GM23338 (cell line): ENCODE results near the gene GRM5. TPM values are rescaled to one million over a fixed set of nuclear protein-coding genes. Genes with fewer than 3 reads are reported as not detected.

Experiments used
- ATAC-seq: fragments of 200-7000 bp; cut with Tn5 transposase; 3 replicates; pipeline ENCODE4 v1.9.1; 2020
- DNase-seq: peaks from one replicate; pipeline ENCODE4 v3.0.0-alpha.2; 2015; ENCODE audit warnings: low spot score
- H2AFZ ChIP-seq: fragments of 200-600 bp; sonication (generic); 2 replicates; pipeline ENCODE4 v1.8.0; 2016; ENCODE audit warnings: antibody characterized with exemption, mild to moderate bottlenecking, moderate library complexity
- H3F3A ChIP-seq: fragments of 200-600 bp; sonication (generic); replicated peaks from 2 replicates; pipeline ENCODE4 v1.8.0; 2017; ENCODE audit warnings: antibody characterized with exemption, mixed run types, low read depth
- H3K27ac ChIP-seq: fragments of 200-600 bp; sonication (generic); 2 replicates; pipeline ENCODE4 v1.6.1; 2016; ENCODE audit warnings: low read depth
- H3K27me3 ChIP-seq: fragments of 200-600 bp; sonication (generic); 2 replicates; pipeline ENCODE4 v1.8.0; 2016; ENCODE audit warnings: mild to moderate bottlenecking, mixed run types, moderate library complexity; ENCODE audit not compliant: insufficient read depth
- H3K36me3 ChIP-seq: fragments of 200-600 bp; sonication (generic); 2 replicates; pipeline ENCODE4 v1.8.0; 2016; ENCODE audit warnings: mild to moderate bottlenecking; ENCODE audit not compliant: insufficient read depth
- H3K4me1 ChIP-seq: fragments of 200-600 bp; sonication (generic); 2 replicates; pipeline ENCODE4 v1.8.0; 2016; ENCODE audit warnings: mild to moderate bottlenecking, moderate library complexity; ENCODE audit not compliant: insufficient read depth
- H3K4me2 ChIP-seq: fragments of 200-600 bp; sonication (generic); 2 replicates; pipeline ENCODE4 v1.7.1; 2017; ENCODE audit warnings: mixed run types
- H3K4me3 ChIP-seq: fragments of 200-600 bp; sonication (generic); 2 replicates; pipeline ENCODE4 v1.6.1; 2016; ENCODE audit warnings: mixed run types
- H3K79me2 ChIP-seq: fragments of 200-600 bp; sonication (generic); replicated peaks from 2 replicates; pipeline ENCODE4 v1.8.0; 2017; ENCODE audit warnings: mild to moderate bottlenecking; ENCODE audit not compliant: insufficient read depth
- H3K9me2 ChIP-seq: fragments of 200-600 bp; sonication (generic); 2 replicates; pipeline ENCODE4 v1.8.0; 2017; ENCODE audit not compliant: insufficient read depth
- H4K20me1 ChIP-seq: fragments of 200-600 bp; sonication (generic); replicated peaks from 2 replicates; pipeline ENCODE4 v1.8.0; 2017; ENCODE audit warnings: mild to moderate bottlenecking; ENCODE audit not compliant: insufficient read depth
- H3K27ac Mint-ChIP-seq: 2 replicates; pipeline ENCODE4 v1.8.0; 2020; ENCODE audit warnings: inconsistent platforms, mild to moderate bottlenecking, moderate library complexity, mixed read lengths
- H3K27me3 Mint-ChIP-seq: 3 replicates; pipeline ENCODE4 v1.8.0; 2022; ENCODE audit warnings: low read depth, mild to moderate bottlenecking, moderate library complexity, mixed read lengths, inconsistent platforms; ENCODE audit not compliant: insufficient read depth, poor library complexity
- H3K36me3 Mint-ChIP-seq: 3 replicates; pipeline ENCODE4 v1.8.0; 2021; ENCODE audit warnings: low read depth, mild to moderate bottlenecking, inconsistent platforms, moderate library complexity, mixed read lengths
- H3K4me1 Mint-ChIP-seq: 3 replicates; pipeline ENCODE4 v1.8.0; 2020; ENCODE audit warnings: mild to moderate bottlenecking, inconsistent platforms, mixed read lengths
- H3K4me3 Mint-ChIP-seq: 3 replicates; pipeline ENCODE4 v1.8.0; 2021; ENCODE audit warnings: moderate library complexity, mild to moderate bottlenecking, inconsistent platforms, mixed read lengths
- H3K9me3 Mint-ChIP-seq: 3 replicates; pipeline ENCODE4 v1.8.0; 2020; ENCODE audit warnings: moderate library complexity, mild to moderate bottlenecking, inconsistent platforms, mixed read lengths
- CREB1 ChIP-seq: fragments of 250-450 bp; sonication (Bioruptor Pico); IDR thresholded peaks from 2 replicates; pipeline ENCODE4 v1.5.0; 2020; ENCODE audit warnings: low read depth, mild to moderate bottlenecking, moderate library complexity
- EZH2 ChIP-seq: fragments of 200-600 bp; sonication (generic); IDR thresholded peaks from one replicate; pipeline ENCODE4 v1.8.0; 2017; ENCODE audit warnings: antibody characterized with exemption, mild to moderate bottlenecking, low read depth; ENCODE audit not compliant: unreplicated experiment
- EZH2phosphoT487 ChIP-seq: fragments of 200-600 bp; sonication (generic); IDR thresholded peaks from one replicate; pipeline ENCODE4 v1.8.1; 2018; ENCODE audit warnings: antibody characterized with exemption; ENCODE audit not compliant: unreplicated experiment
- JUNB ChIP-seq: IDR thresholded peaks from one replicate; pipeline ENCODE4 v1.6.1; 2016; ENCODE audit warnings: antibody characterized with exemption; ENCODE audit not compliant: unreplicated experiment
- NANOG ChIP-seq: IDR thresholded peaks from 2 replicates; pipeline ENCODE4 v1.6.1; 2016; ENCODE audit warnings: antibody characterized with exemption, borderline replicate concordance
- POLR2AphosphoS5 ChIP-seq: IDR thresholded peaks from 2 replicates; pipeline ENCODE4 v1.6.1; 2016; ENCODE audit warnings: antibody characterized with exemption, low read depth
- STAT1 ChIP-seq: IDR thresholded peaks from one replicate; pipeline ENCODE4 v1.6.1; 2016; ENCODE audit warnings: antibody characterized with exemption; ENCODE audit not compliant: unreplicated experiment
- ZNF114 ChIP-seq: fragments of 250-450 bp; sonication (Bioruptor Pico); IDR thresholded peaks from 2 replicates; pipeline ENCODE4 v1.5.0; 2020; ENCODE audit warnings: mild to moderate bottlenecking, moderate library complexity
- ZNF331 ChIP-seq: fragments of 250-450 bp; sonication (Bioruptor Pico); IDR thresholded peaks from 2 replicates; pipeline ENCODE4 v1.5.0; 2020; ENCODE audit warnings: low read depth, mild to moderate bottlenecking, moderate library complexity
- polyA plus RNA-seq: library from polyadenylated mRNA; unstranded; fragments of >200 nt; fragmentation: Nextera tagmentation; extraction: Ambion mirVana; gene quantifications from 2 replicates; pipeline ENCODE4 v1.2.1, GENCODE V29; 2016
- total RNA-seq: library from RNA; depleted of rRNA; stranded (reverse); fragments of >200 nt; shearing (Covaris generic); gene quantifications from 2 replicates; pipeline ENCODE4 v1.2.3, GENCODE V29; 2014
- TF ChIP-seq, protein P1 (sequence below): IDR thresholded peaks from one replicate; pipeline ENCODE4 v1.6.1; 2018; ENCODE audit warnings: antibody characterized with exemption; ENCODE audit not compliant: unreplicated experiment
- TF ChIP-seq, protein P2 (sequence below): fragments of 250-450 bp; sonication (Bioruptor Pico); IDR thresholded peaks from 2 replicates; pipeline ENCODE4 v1.5.0; 2020; ENCODE audit warnings: mild to moderate bottlenecking, moderate library complexity
- TF ChIP-seq, protein P3 (sequence below): IDR thresholded peaks from 2 replicates; pipeline ENCODE4 v1.6.1; 2016; ENCODE audit warnings: antibody characterized with exemption
- TF ChIP-seq, protein P4 (sequence below), 2 experiments: fragments of 200-600 bp in 1 of 2; sonication (generic) in 1 of 2; conservative IDR thresholded peaks; 2 replicates each; pipeline versions ENCODE4 v1.5.1 to v1.6.1; 2016 to 2017; ENCODE audit warnings: antibody characterized with exemption in 2 of 2, low read depth in 2 of 2, mild to moderate bottlenecking in 2 of 2, moderate library complexity in 1 of 2

GRM5 gene
- total and polyA plus RNA-seq, 2 experiments from 2014 or later: 0.23 to 0.45 TPM

DNA sequence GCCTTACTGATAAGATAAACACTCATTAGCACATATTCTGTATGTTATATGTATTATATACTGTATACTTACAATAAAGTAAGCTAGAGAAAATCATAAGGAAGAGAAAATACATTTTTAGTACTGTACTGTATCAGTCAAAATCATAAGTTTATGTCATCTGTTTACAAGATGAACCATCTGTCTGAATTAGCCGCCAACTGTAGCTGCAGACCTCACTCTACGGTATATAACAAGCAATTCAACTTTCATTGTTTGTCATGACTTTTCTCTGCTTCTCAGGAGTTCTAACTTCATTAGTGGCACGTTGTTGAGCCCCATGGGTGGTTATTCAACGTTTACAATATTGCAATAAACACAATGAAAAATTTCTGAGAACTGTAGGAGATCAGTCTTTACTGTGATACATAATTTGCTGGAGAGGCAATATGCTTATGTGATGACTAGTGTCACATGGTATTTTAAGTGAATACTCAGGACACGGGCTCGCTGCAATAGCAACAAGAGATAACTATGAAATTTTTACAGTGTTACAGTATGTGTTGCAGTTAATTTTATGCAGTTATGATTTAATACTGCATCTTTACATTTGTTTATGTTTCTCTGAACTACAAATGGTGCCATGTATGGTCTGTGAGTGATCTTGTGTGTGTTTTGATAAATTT, 596.1 kb downstream of the GRM5 start:
- H3K4me1 ChIP-seq: no peaks in the 10 kb centered on the region
- no peak for DNase-seq
- no peaks in the 10 kb centered on the region for H3F3A ChIP-seq
- no peaks in the 10 kb centered on the region for H3K27me3 ChIP-seq
- ATAC-seq: no peak
- no peaks in the 10 kb centered on the region for H3K9me2 ChIP-seq
- no peaks in the 10 kb centered on the region for H4K20me1 ChIP-seq
- no peak overlapping the region for H3K4me3 ChIP-seq
- no peak overlapping the region for H3K27ac Mint-ChIP-seq
- H3K79me2 ChIP-seq: no peaks in the 10 kb centered on the region
- H3K4me1 Mint-ChIP-seq: peaks cover 2% of the 10 kb centered on the region; the same call in 1 of the 3 replicates
- no peaks in the 10 kb centered on the region for H3K27me3 Mint-ChIP-seq
- no peaks in the 10 kb centered on the region for H3K36me3 ChIP-seq
- H3K4me3 Mint-ChIP-seq: no peak overlapping the region
- H2AFZ ChIP-seq: no peak overlapping the region
- H3K4me2 ChIP-seq: no peak overlapping the region
- no peak for TF ChIP-seq ZNF114 (CRISPR knock-in tag)
- no peak for TF ChIP-seq EZH2phosphoT487
- TF ChIP-seq, protein P1, sequence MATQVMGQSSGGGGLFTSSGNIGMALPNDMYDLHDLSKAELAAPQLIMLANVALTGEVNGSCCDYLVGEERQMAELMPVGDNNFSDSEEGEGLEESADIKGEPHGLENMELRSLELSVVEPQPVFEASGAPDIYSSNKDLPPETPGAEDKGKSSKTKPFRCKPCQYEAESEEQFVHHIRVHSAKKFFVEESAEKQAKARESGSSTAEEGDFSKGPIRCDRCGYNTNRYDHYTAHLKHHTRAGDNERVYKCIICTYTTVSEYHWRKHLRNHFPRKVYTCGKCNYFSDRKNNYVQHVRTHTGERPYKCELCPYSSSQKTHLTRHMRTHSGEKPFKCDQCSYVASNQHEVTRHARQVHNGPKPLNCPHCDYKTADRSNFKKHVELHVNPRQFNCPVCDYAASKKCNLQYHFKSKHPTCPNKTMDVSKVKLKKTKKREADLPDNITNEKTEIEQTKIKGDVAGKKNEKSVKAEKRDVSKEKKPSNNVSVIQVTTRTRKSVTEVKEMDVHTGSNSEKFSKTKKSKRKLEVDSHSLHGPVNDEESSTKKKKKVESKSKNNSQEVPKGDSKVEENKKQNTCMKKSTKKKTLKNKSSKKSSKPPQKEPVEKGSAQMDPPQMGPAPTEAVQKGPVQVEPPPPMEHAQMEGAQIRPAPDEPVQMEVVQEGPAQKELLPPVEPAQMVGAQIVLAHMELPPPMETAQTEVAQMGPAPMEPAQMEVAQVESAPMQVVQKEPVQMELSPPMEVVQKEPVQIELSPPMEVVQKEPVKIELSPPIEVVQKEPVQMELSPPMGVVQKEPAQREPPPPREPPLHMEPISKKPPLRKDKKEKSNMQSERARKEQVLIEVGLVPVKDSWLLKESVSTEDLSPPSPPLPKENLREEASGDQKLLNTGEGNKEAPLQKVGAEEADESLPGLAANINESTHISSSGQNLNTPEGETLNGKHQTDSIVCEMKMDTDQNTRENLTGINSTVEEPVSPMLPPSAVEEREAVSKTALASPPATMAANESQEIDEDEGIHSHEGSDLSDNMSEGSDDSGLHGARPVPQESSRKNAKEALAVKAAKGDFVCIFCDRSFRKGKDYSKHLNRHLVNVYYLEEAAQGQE: no peak
- TF ChIP-seq ZNF331 (CRISPR knock-in tag): no peak
- TF ChIP-seq, protein P2, sequence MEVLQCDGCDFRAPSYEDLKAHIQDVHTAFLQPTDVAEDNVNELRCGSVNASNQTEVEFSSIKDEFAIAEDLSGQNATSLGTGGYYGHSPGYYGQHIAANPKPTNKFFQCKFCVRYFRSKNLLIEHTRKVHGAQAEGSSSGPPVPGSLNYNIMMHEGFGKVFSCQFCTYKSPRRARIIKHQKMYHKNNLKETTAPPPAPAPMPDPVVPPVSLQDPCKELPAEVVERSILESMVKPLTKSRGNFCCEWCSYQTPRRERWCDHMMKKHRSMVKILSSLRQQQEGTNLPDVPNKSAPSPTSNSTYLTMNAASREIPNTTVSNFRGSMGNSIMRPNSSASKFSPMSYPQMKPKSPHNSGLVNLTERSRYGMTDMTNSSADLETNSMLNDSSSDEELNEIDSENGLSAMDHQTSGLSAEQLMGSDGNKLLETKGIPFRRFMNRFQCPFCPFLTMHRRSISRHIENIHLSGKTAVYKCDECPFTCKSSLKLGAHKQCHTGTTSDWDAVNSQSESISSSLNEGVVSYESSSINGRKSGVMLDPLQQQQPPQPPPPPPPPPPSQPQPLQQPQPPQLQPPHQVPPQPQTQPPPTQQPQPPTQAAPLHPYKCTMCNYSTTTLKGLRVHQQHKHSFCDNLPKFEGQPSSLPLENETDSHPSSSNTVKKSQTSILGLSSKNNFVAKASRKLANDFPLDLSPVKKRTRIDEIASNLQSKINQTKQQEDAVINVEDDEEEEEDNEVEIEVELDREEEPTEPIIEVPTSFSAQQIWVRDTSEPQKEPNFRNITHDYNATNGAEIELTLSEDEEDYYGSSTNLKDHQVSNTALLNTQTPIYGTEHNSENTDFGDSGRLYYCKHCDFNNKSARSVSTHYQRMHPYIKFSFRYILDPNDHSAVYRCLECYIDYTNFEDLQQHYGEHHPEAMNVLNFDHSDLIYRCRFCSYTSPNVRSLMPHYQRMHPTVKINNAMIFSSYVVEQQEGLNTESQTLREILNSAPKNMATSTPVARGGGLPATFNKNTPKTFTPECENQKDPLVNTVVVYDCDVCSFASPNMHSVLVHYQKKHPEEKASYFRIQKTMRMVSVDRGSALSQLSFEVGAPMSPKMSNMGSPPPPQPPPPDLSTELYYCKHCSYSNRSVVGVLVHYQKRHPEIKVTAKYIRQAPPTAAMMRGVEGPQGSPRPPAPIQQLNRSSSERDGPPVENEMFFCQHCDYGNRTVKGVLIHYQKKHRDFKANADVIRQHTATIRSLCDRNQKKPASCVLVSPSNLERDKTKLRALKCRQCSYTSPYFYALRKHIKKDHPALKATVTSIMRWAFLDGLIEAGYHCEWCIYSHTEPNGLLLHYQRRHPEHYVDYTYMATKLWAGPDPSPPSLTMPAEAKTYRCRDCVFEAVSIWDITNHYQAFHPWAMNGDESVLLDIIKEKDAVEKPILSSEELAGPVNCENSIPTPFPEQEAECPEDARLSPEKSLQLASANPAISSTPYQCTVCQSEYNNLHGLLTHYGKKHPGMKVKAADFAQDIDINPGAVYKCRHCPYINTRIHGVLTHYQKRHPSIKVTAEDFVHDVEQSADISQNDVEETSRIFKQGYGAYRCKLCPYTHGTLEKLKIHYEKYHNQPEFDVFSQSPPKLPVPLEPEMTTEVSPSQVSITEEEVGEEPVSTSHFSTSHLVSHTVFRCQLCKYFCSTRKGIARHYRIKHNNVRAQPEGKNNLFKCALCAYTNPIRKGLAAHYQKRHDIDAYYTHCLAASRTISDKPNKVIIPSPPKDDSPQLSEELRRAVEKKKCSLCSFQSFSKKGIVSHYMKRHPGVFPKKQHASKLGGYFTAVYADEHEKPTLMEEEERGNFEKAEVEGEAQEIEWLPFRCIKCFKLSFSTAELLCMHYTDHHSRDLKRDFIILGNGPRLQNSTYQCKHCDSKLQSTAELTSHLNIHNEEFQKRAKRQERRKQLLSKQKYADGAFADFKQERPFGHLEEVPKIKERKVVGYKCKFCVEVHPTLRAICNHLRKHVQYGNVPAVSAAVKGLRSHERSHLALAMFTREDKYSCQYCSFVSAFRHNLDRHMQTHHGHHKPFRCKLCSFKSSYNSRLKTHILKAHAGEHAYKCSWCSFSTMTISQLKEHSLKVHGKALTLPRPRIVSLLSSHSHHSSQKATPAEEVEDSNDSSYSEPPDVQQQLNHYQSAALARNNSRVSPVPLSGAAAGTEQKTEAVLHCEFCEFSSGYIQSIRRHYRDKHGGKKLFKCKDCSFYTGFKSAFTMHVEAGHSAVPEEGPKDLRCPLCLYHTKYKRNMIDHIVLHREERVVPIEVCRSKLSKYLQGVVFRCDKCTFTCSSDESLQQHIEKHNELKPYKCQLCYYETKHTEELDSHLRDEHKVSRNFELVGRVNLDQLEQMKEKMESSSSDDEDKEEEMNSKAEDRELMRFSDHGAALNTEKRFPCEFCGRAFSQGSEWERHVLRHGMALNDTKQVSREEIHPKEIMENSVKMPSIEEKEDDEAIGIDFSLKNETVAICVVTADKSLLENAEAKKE (CRISPR knock-in tag): no peak
- TF ChIP-seq, protein P3, sequence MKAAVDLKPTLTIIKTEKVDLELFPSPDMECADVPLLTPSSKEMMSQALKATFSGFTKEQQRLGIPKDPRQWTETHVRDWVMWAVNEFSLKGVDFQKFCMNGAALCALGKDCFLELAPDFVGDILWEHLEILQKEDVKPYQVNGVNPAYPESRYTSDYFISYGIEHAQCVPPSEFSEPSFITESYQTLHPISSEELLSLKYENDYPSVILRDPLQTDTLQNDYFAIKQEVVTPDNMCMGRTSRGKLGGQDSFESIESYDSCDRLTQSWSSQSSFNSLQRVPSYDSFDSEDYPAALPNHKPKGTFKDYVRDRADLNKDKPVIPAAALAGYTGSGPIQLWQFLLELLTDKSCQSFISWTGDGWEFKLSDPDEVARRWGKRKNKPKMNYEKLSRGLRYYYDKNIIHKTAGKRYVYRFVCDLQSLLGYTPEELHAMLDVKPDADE: no peak
- TF ChIP-seq EZH2: no peak
- TF ChIP-seq JUNB: no peak
- no peak for TF ChIP-seq CREB1 (CRISPR knock-in tag)
- TF ChIP-seq STAT1: no peak
- no peak for TF ChIP-seq POLR2AphosphoS5
- TF ChIP-seq, protein P4, sequence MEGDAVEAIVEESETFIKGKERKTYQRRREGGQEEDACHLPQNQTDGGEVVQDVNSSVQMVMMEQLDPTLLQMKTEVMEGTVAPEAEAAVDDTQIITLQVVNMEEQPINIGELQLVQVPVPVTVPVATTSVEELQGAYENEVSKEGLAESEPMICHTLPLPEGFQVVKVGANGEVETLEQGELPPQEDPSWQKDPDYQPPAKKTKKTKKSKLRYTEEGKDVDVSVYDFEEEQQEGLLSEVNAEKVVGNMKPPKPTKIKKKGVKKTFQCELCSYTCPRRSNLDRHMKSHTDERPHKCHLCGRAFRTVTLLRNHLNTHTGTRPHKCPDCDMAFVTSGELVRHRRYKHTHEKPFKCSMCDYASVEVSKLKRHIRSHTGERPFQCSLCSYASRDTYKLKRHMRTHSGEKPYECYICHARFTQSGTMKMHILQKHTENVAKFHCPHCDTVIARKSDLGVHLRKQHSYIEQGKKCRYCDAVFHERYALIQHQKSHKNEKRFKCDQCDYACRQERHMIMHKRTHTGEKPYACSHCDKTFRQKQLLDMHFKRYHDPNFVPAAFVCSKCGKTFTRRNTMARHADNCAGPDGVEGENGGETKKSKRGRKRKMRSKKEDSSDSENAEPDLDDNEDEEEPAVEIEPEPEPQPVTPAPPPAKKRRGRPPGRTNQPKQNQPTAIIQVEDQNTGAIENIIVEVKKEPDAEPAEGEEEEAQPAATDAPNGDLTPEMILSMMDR (conservative IDR thresholded peaks at IDR 0.05; ENCODE audit: low read depth in 2 of 2): no peak
- no peak for TF ChIP-seq NANOG
- H3K9me3 Mint-ChIP-seq: peaks cover 3% of the 10 kb centered on the region; the same call in 2 of the 3 replicates
- peaks cover 2% of the 10 kb centered on the region; the same call in 2 of the 3 replicates for H3K36me3 Mint-ChIP-seq
- H3K27ac ChIP-seq: no peak overlapping the region
